A673 (cell line): ENCODE results near the gene DLG5.

Source experiments
- EZH2 ChIP-seq: fragments of 200-600 bp; sonication (generic); IDR thresholded peaks from 2 replicates; pipeline ENCODE4 v1.6.1; 2017; ENCODE audit warnings: borderline replicate concordance, low read depth, mild to moderate bottlenecking, mixed read lengths, antibody characterized with exemption, low read length; ENCODE audit not compliant: poor library complexity, severe bottlenecking
- TF ChIP-seq, protein P1 (sequence below): fragments of 300-800, 200-600 bp; sonication (generic); conservative IDR thresholded peaks from 2 replicates; pipeline ENCODE4 v1.5.1; 2017; ENCODE audit warnings: low read depth, mild to moderate bottlenecking, antibody characterized with exemption, low read length, moderate library complexity, mixed read lengths

DNA sequence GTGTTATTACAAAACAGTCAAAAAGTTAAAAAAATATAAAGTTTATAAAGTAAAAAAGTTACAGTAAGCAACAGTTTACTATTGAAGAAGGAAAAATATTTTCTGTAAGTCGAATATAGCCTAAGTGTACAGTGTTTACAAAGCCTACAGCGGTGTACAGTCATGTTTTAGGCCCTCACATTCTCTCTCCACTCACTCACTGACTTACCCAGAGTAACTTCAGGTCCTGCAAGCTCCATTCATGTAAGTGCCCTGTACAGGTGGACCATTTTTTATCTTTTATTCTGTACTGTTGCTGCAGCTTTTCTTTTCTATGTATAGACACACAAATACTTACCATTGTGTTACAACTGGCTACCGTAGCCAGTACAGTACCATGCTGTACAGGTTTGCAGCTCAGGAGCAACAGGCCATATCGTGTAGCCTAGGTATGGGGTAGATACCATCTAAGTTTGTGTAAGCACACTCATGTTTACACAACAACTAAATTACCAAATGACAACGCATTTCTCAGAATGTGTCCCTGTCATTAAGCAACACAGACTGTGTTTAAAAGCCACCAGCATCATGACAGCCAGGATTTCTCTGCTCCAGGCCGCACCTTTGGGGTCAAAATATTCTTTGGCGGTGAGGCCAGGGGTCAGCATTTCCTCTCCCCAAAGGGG, 67.2 kb downstream of the DLG5 start:
- TF ChIP-seq, protein P1, sequence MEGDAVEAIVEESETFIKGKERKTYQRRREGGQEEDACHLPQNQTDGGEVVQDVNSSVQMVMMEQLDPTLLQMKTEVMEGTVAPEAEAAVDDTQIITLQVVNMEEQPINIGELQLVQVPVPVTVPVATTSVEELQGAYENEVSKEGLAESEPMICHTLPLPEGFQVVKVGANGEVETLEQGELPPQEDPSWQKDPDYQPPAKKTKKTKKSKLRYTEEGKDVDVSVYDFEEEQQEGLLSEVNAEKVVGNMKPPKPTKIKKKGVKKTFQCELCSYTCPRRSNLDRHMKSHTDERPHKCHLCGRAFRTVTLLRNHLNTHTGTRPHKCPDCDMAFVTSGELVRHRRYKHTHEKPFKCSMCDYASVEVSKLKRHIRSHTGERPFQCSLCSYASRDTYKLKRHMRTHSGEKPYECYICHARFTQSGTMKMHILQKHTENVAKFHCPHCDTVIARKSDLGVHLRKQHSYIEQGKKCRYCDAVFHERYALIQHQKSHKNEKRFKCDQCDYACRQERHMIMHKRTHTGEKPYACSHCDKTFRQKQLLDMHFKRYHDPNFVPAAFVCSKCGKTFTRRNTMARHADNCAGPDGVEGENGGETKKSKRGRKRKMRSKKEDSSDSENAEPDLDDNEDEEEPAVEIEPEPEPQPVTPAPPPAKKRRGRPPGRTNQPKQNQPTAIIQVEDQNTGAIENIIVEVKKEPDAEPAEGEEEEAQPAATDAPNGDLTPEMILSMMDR = no peak
- no peak for TF ChIP-seq EZH2
